ENCODE measurements around the gene CAPS2.

The CAPS2 gene

GRCh38 chr12:75329918-75330826 lies at the start of gene CAPS2:
CAPS2 (minus strand) TSS chr12:75330324; CDS start chr12:75326498, 3,826 bp downstream.
- H3K4me3 ChIP-seq (replicated peaks in 1 of 2; ENCODE audit: low read depth in 2 of 2, low read length in 2 of 2), result peak within 1 kb of the TSS; percentile 69 to 74
- TF ChIP-seq CTCF (IDR thresholded peaks at IDR 0.05; ENCODE audit: low read depth, low read length), result no peak
- peak; percentile 87 to 88 for DNase-seq (ENCODE audit: low read depth in 2 of 2)

DNA sequence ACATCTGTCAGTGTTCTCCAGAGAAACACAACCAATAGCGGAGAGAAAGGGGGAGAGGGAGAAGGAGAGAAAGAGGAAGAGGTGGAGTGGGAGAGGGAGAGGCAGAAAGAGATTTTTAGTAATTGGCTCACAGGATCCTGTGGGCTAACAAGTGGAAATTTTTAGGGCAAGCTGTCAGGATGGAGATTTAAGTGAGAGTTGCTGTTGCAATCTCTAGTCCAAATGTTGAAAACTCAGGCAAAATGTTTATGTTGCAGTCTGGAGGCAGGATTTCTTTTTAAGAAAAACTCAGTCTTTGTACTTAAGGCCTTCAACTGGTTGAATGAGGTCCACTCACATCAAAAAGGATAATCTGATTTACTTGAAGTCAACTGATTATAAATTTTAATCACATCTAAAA lies 48.2 kb upstream of the CAPS2 start:
- no peak overlapping the region for H3K4me3 ChIP-seq (replicated peaks in 1 of 2; ENCODE audit: low read depth in 2 of 2, low read length in 2 of 2)
- no peak for TF ChIP-seq CTCF (IDR thresholded peaks at IDR 0.05; ENCODE audit: low read depth, low read length)
- peak in 1 of 2 donors; percentile 10 for DNase-seq (ENCODE audit: low read depth in 2 of 2)

DNA sequence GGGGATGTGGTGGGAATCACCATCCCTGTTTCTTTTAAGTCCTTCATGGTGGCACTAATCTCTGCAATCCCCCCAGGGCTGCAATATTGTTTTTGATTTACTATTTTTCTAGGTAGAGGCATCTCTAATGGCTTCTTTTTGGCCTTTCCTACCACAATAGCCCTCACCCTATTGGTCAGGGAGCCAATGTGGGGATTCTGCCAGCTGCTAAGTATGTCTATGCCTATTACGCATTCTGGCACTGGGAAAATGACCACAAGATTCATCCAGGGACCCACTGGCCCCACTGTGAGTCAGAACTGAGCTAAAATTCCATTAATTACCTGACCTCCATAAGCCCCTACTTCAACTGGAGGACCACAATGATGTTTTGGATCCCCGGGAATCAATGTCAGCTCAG lies 44.8 kb upstream of the CAPS2 start:
- no peak for TF ChIP-seq CTCF (IDR thresholded peaks at IDR 0.05; ENCODE audit: low read depth, low read length)
- H3K4me3 ChIP-seq (replicated peaks in 1 of 2; ENCODE audit: low read depth in 2 of 2, low read length in 2 of 2), result no peak overlapping the region
- no peak for DNase-seq (ENCODE audit: low read depth in 2 of 2)

GRCh38 chr12:75366629-75367028 lies 36.5 kb upstream of the CAPS2 start:
- no peak overlapping the region for H3K4me3 ChIP-seq (replicated peaks in 1 of 2; ENCODE audit: low read depth in 2 of 2, low read length in 2 of 2)
- TF ChIP-seq CTCF (IDR thresholded peaks at IDR 0.05; ENCODE audit: low read depth, low read length), result no peak
- peak in 1 of 2 donors; percentile 38 for DNase-seq (ENCODE audit: low read depth in 2 of 2)

DNA sequence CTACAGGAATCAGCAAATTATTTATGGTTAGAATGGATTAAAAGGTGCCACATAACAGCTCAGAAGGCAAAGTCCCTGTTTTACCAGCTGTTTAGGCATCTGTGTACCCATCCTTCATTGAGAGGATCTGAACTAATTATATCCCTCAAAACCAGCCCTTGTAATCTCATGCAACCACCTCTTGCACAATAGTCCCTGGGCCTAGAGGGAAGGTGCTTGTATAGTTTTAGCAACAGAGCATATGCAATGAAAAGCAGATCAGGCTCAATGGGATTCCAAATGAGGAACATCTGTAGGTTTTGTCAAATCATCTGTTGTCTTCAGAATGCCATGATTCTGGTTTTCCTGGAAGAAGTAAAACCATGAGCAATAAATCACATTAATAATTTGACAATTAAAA lies 34.8 kb upstream of the CAPS2 start:
- peak in 1 of 2 donors; percentile 34 for DNase-seq (ENCODE audit: low read depth in 2 of 2)
- no peak overlapping the region for H3K4me3 ChIP-seq (replicated peaks in 1 of 2; ENCODE audit: low read depth in 2 of 2, low read length in 2 of 2)
- TF ChIP-seq CTCF (IDR thresholded peaks at IDR 0.05; ENCODE audit: low read depth, low read length), result no peak

- no peak for TF ChIP-seq CTCF (IDR thresholded peaks at IDR 0.05; ENCODE audit: low read depth, low read length)
- no peak overlapping the region for H3K4me3 ChIP-seq (replicated peaks in 1 of 2; ENCODE audit: low read depth in 2 of 2, low read length in 2 of 2)
- DNase-seq (ENCODE audit: low read depth in 2 of 2), result no peak
These were observed 31.3 kb upstream of the CAPS2 start for GRCh38 chr12:75361408-75361807.
